Measurements from ENCODE around the gene MT1F. TPM values are rescaled to one million over a fixed set of nuclear protein-coding genes. Genes with fewer than 3 reads are reported as not detected.
A peak's percentile ranks its signal among the peaks of the same experiment; 100 is the strongest.

MT1F gene
- total RNA-seq, 2 donors from 2014 or later = 3.4 TPM; not detected in 1

- 92 to 93% methylated on average over 7 of the region's 7 CpGs for WGBS, 2 experiments (ENCODE audit: insufficient coverage in 1 of 2, insufficient read length in 1 of 2)
- peaks cover 3% of the 10 kb centered on the region for H3K4me1 Mint-ChIP-seq
- no peaks in the 10 kb centered on the region for H3K36me3 Mint-ChIP-seq (ENCODE audit: low read depth)
- Histone ChIP-seq H3K9ac (ENCODE audit: extremely low read depth, low read length, poor library complexity, severe bottlenecking) (no peak overlapping the region), H3K27ac (ENCODE audit: low read depth, low read length) (no peak overlapping the region), H3K4me1 (ENCODE audit: control insufficient read depth, insufficient read depth, low read length) (no peaks in the 10 kb centered on the region), H3K27me3 (ENCODE audit: control insufficient read depth, insufficient read depth, low read length, poor library complexity, severe bottlenecking) (peaks cover 24% of the 10 kb centered on the region), H3K4me3 (ENCODE audit: low read length) (no peak overlapping the region), H3K36me3 (ENCODE audit: control insufficient read depth, insufficient read depth, low read length) (no peaks in the 10 kb centered on the region), H3K9me3 (ENCODE audit: control insufficient read depth, low read length) (no peaks in the 10 kb centered on the region)
- H3K4me3 Mint-ChIP-seq = no peak overlapping the region
- no peak overlapping the region for H3K27ac Mint-ChIP-seq
- peaks cover 14% of the 10 kb centered on the region for H3K9me3 Mint-ChIP-seq
- no peak for DNase-seq
- H3K27me3 Mint-ChIP-seq (ENCODE audit: insufficient read depth) = peaks cover 22% of the 10 kb centered on the region
- TF ChIP-seq CTCF (conservative IDR thresholded peaks at IDR 0.05) = no peak
Observed at GRCh38 chr16:56686758-56687157, 29.0 kb downstream of the MT1F start.

- Mint-ChIP-seq H3K4me3 (no peak overlapping the region), H3K36me3 (ENCODE audit: low read depth) (no peaks in the 10 kb centered on the region), H3K9me3 (peaks cover 14% of the 10 kb centered on the region), H3K27me3 (ENCODE audit: insufficient read depth) (peaks cover 6% of the 10 kb centered on the region), H3K4me1 (no peaks in the 10 kb centered on the region), H3K27ac (no peak overlapping the region)
- Histone ChIP-seq H3K4me1 (ENCODE audit: control insufficient read depth, insufficient read depth, low read length) (no peaks in the 10 kb centered on the region), H3K9me3 (ENCODE audit: control insufficient read depth, low read length) (no peaks in the 10 kb centered on the region), H3K36me3 (ENCODE audit: control insufficient read depth, insufficient read depth, low read length) (no peaks in the 10 kb centered on the region), H3K27ac (ENCODE audit: low read depth, low read length) (no peak overlapping the region), H3K9ac (ENCODE audit: extremely low read depth, low read length, poor library complexity, severe bottlenecking) (no peak overlapping the region), H3K4me3 (ENCODE audit: low read length) (no peak overlapping the region), H3K27me3 (ENCODE audit: control insufficient read depth, insufficient read depth, low read length, poor library complexity, severe bottlenecking) (peaks cover 5% of the 10 kb centered on the region)
- peak; percentile 25 for TF ChIP-seq CTCF (conservative IDR thresholded peaks at IDR 0.05)
- no peak for DNase-seq
- WGBS, 2 experiments (ENCODE audit: insufficient coverage in 1 of 2, insufficient read length in 1 of 2) = 57 to 62% methylated on average over 1 of the region's 1 CpG
Observed at GRCh38 chr16:56688762-56689161, 31.0 kb downstream of the MT1F start.

GRCh38 chr16:56689171-56689570, 31.4 kb downstream of the MT1F start:
- Mint-ChIP-seq H3K4me1 (no peaks in the 10 kb centered on the region), H3K9me3 (peaks cover 14% of the 10 kb centered on the region), H3K27me3 (ENCODE audit: insufficient read depth) (peaks cover 5% of the 10 kb centered on the region), H3K27ac (no peak overlapping the region), H3K36me3 (ENCODE audit: low read depth) (no peaks in the 10 kb centered on the region), H3K4me3 (no peak overlapping the region)
- no peak for TF ChIP-seq CTCF (conservative IDR thresholded peaks at IDR 0.05)
- Histone ChIP-seq H3K36me3 (ENCODE audit: control insufficient read depth, insufficient read depth, low read length) (no peaks in the 10 kb centered on the region), H3K27ac (ENCODE audit: low read depth, low read length) (no peak overlapping the region), H3K27me3 (ENCODE audit: control insufficient read depth, insufficient read depth, low read length, poor library complexity, severe bottlenecking) (peaks cover 4% of the 10 kb centered on the region), H3K9ac (ENCODE audit: extremely low read depth, low read length, poor library complexity, severe bottlenecking) (no peak overlapping the region), H3K4me1 (ENCODE audit: control insufficient read depth, insufficient read depth, low read length) (no peaks in the 10 kb centered on the region), H3K4me3 (ENCODE audit: low read length) (no peak overlapping the region), H3K9me3 (ENCODE audit: control insufficient read depth, low read length) (no peaks in the 10 kb centered on the region)
- DNase-seq = no peak
- 73 to 78% methylated on average over 3 of the region's 3 CpGs for WGBS, 2 experiments (ENCODE audit: insufficient coverage in 1 of 2, insufficient read length in 1 of 2)

Measured in endodermal cell (in vitro differentiated cells).